ENCODE data around the gene PRDM11. TPM values are rescaled to one million over a fixed set of nuclear protein-coding genes. Genes with fewer than 3 reads are reported as not detected.
A peak's percentile ranks its signal among the peaks of the same experiment; 100 is the strongest.

PRDM11 gene
- total RNA-seq, 1 donor from 2014 or later = 32.9 TPM

DNA sequence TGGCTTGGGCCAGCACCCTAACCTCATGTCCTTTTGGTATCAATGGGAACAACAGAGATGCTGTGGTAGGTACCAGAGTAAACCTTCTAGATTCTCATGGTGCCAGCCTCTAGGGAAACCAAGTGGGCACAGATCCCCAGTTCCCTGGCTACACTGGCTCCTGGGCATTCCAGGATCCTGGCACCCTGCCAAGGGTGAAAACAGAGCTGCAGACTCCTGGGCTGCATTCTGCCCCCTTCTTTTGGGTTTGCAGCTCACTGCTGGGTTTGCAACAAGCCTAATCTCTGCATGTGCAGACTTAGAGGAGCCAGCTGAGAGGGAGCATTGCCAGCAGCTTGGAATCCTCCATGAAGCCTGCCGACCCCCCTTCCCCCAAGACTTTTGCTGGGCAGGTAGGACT, 30.6 kb downstream of the PRDM11 start:
- no peak for DNase-seq (ENCODE audit: low spot score)
- Mint-ChIP-seq H3K36me3 (ENCODE audit: low read depth) (no peaks in the 10 kb centered on the region), H3K9me3 (ENCODE audit: low read depth) (no peaks in the 10 kb centered on the region), H3K4me1 (ENCODE audit: low read depth) (peaks cover 36% of the 10 kb centered on the region), H3K27ac (ENCODE audit: unreplicated experiment) (no peak overlapping the region), H3K4me3 (ENCODE audit: unreplicated experiment) (no peak overlapping the region), H3K27me3 (ENCODE audit: low read depth) (no peaks in the 10 kb centered on the region)
- TF ChIP-seq CTCF (IDR thresholded peaks at IDR 0.05) = no peak

GRCh38 chr11:45178223-45178622, 31.8 kb downstream of the PRDM11 start:
- H3K9me3 Mint-ChIP-seq (ENCODE audit: low read depth) = no peaks in the 10 kb centered on the region
- no peaks in the 10 kb centered on the region for H3K27me3 Mint-ChIP-seq (ENCODE audit: low read depth)
- H3K4me3 Mint-ChIP-seq (ENCODE audit: unreplicated experiment) = no peak overlapping the region
- no peak for DNase-seq (ENCODE audit: low spot score)
- TF ChIP-seq CTCF (IDR thresholded peaks at IDR 0.05) = no peak
- H3K4me1 Mint-ChIP-seq (ENCODE audit: low read depth) = peaks cover 43% of the 10 kb centered on the region
- peaks cover 2% of the 10 kb centered on the region for H3K36me3 Mint-ChIP-seq (ENCODE audit: low read depth)
- H3K27ac Mint-ChIP-seq (ENCODE audit: unreplicated experiment) = peak overlapping the region; percentile 43

- H3K9me3 Mint-ChIP-seq (ENCODE audit: low read depth) = no peaks in the 10 kb centered on the region
- H3K27ac Mint-ChIP-seq (ENCODE audit: unreplicated experiment) = peak overlapping the region; percentile 86
- H3K27me3 Mint-ChIP-seq (ENCODE audit: low read depth) = no peaks in the 10 kb centered on the region
- peaks cover 43% of the 10 kb centered on the region for H3K4me1 Mint-ChIP-seq (ENCODE audit: low read depth)
- no peak for DNase-seq (ENCODE audit: low spot score)
- no peak for TF ChIP-seq CTCF (IDR thresholded peaks at IDR 0.05)
- no peak overlapping the region for H3K4me3 Mint-ChIP-seq (ENCODE audit: unreplicated experiment)
- H3K36me3 Mint-ChIP-seq (ENCODE audit: low read depth) = peaks cover 2% of the 10 kb centered on the region
Measured at GRCh38 chr11:45178890-45179671, 32.6 kb downstream of the PRDM11 start.

GRCh38 chr11:45179686-45180178, 33.3 kb downstream of the PRDM11 start:
- no peak for TF ChIP-seq CTCF (IDR thresholded peaks at IDR 0.05)
- Mint-ChIP-seq H3K4me3 (ENCODE audit: unreplicated experiment) (peak overlapping the region; percentile 64), H3K9me3 (ENCODE audit: low read depth) (no peaks in the 10 kb centered on the region), H3K27ac (ENCODE audit: unreplicated experiment) (peak overlapping the region; percentile 86), H3K27me3 (ENCODE audit: low read depth) (no peaks in the 10 kb centered on the region), H3K36me3 (ENCODE audit: low read depth) (peaks cover 2% of the 10 kb centered on the region), H3K4me1 (ENCODE audit: low read depth) (peaks cover 43% of the 10 kb centered on the region)
- no peak for DNase-seq (ENCODE audit: low spot score)

GRCh38 chr11:45180179-45180847, 33.9 kb downstream of the PRDM11 start:
- peak; percentile 74 for TF ChIP-seq CTCF (IDR thresholded peaks at IDR 0.05)
- no peaks in the 10 kb centered on the region for H3K27me3 Mint-ChIP-seq (ENCODE audit: low read depth)
- H3K4me1 Mint-ChIP-seq (ENCODE audit: low read depth) = peaks cover 43% of the 10 kb centered on the region
- peak overlapping the region; percentile 64 for H3K4me3 Mint-ChIP-seq (ENCODE audit: unreplicated experiment)
- peak overlapping the region; percentile 86 for H3K27ac Mint-ChIP-seq (ENCODE audit: unreplicated experiment)
- no peak for DNase-seq (ENCODE audit: low spot score)
- peaks cover 2% of the 10 kb centered on the region for H3K36me3 Mint-ChIP-seq (ENCODE audit: low read depth)
- H3K9me3 Mint-ChIP-seq (ENCODE audit: low read depth) = no peaks in the 10 kb centered on the region

All from chondrocyte (in vitro differentiated cells).